SK-N-MC (cell line): ENCODE results near the gene ITIH6.

ENCODE experiments used
- EZH2 ChIP-seq: fragments of 200-600 bp; sonication (generic); IDR thresholded peaks from one replicate; pipeline ENCODE4 v1.6.1; 2017; ENCODE audit warnings: antibody characterized with exemption
- POLR2AphosphoS5 ChIP-seq: IDR thresholded peaks from 2 replicates; pipeline ENCODE4 v1.6.1; 2012; ENCODE audit warnings: mild to moderate bottlenecking, low read depth, low read length, borderline replicate concordance

- no peak for TF ChIP-seq POLR2AphosphoS5
- no peak for TF ChIP-seq EZH2
Observed at GRCh38 chrX:54799046-54799445, 991 bp upstream of the ITIH6 start.
